ENCODE data around the gene USP7. TPM values are rescaled to one million over a fixed set of nuclear protein-coding genes. Genes with fewer than 3 reads are reported as not detected.

The USP7 gene
- total RNA-seq, 2 experiments from 2014 or later, result 46.4 to 127 TPM

GRCh38 chr16:9007177-9007794 lies 43.6 kb upstream of the USP7 start:
- intact Hi-C loops (cut with micrococcal nuclease; ENCODE audit: unreplicated experiment), result no loop called here
- TF ChIP-seq EZH2phosphoT487 (IDR thresholded peaks at IDR 0.05; ENCODE audit: borderline replicate concordance, low read depth, low read length) (no peak), CTCF (conservative IDR thresholded peaks at IDR 0.05; ENCODE audit: low read length) (no peak)
- H3K4me3 ChIP-seq (ENCODE audit: low read depth, low read length, poor library complexity, severe bottlenecking), result no peak overlapping the region

GRCh38 chr16:9004183-9004582 lies 40.5 kb upstream of the USP7 start:
- intact Hi-C loops (cut with micrococcal nuclease; ENCODE audit: unreplicated experiment), result no loop called here
- ChIA-PET POLR2A (no interaction called here), CTCF (ENCODE audit: unreplicated experiment) (interaction anchor here (0.6 kb wide), 1 partner anchor 94 kb away, joined by 4 read pairs; no protein-coding TSS in a partner anchor)
- no peak for DNase-seq (ENCODE audit: low spot score)
- H3K79me2 ChIP-seq (ENCODE audit: insufficient read depth, low read depth, low read length), result no peaks in the 10 kb centered on the region
- no peaks in the 10 kb centered on the region for H3K9me2 ChIP-seq (ENCODE audit: insufficient read depth, low read length)
- TF ChIP-seq EZH2phosphoT487 (IDR thresholded peaks at IDR 0.05; ENCODE audit: borderline replicate concordance, low read depth, low read length) (no peak), CTCF (conservative IDR thresholded peaks at IDR 0.05; ENCODE audit: low read length) (no peak)
- no peaks in the 10 kb centered on the region for H3K4me1 ChIP-seq (ENCODE audit: insufficient read depth, low read length, poor library complexity, severe bottlenecking)
- no peaks in the 10 kb centered on the region for H3K9me3 ChIP-seq (ENCODE audit: low read length)
- no peak overlapping the region for H3K4me3 ChIP-seq (ENCODE audit: low read depth, low read length, poor library complexity, severe bottlenecking)
- H2AFZ ChIP-seq (ENCODE audit: low read length), result no peak overlapping the region
- no peaks in the 10 kb centered on the region for H4K20me1 ChIP-seq (ENCODE audit: insufficient read depth, low read length)
- H3K27ac ChIP-seq (ENCODE audit: low read depth, low read length, poor library complexity, severe bottlenecking), result no peak overlapping the region
- H3K4me2 ChIP-seq (ENCODE audit: low read length), result no peak overlapping the region
- BruUV-seq (replicated peaks), result no TSS peak
- no peaks in the 10 kb centered on the region for H3K36me3 ChIP-seq (ENCODE audit: insufficient read depth, low read length)

More at GRCh38 chr16:9007177-9007794, 43.6 kb upstream of the USP7 start:
- H3K9me2 ChIP-seq (ENCODE audit: insufficient read depth, low read length), result no peaks in the 10 kb centered on the region
- H4K20me1 ChIP-seq (ENCODE audit: insufficient read depth, low read length), result no peaks in the 10 kb centered on the region
- no peak overlapping the region for H2AFZ ChIP-seq (ENCODE audit: low read length)
- ChIA-PET CTCF (ENCODE audit: unreplicated experiment) (interaction anchor here (0.6 to 1.0 kb wide), 2 partner anchors 24 to 71 kb away, joined by 3 to 4 read pairs; no protein-coding TSS in a partner anchor), POLR2A (interaction anchor here (1.3 kb wide), 1 partner anchor 71 kb away, joined by 3 read pairs; no protein-coding TSS in a partner anchor)
- H3K4me2 ChIP-seq (ENCODE audit: low read length), result no peak overlapping the region
- H3K27ac ChIP-seq (ENCODE audit: low read depth, low read length, poor library complexity, severe bottlenecking), result no peak overlapping the region
- BruUV-seq (replicated peaks), result no TSS peak
- H3K79me2 ChIP-seq (ENCODE audit: insufficient read depth, low read depth, low read length), result no peaks in the 10 kb centered on the region
- no peaks in the 10 kb centered on the region for H3K4me1 ChIP-seq (ENCODE audit: insufficient read depth, low read length, poor library complexity, severe bottlenecking)
- DNase-seq (ENCODE audit: low spot score), result no peak
- no peaks in the 10 kb centered on the region for H3K9me3 ChIP-seq (ENCODE audit: low read length)
- H3K36me3 ChIP-seq (ENCODE audit: insufficient read depth, low read length), result no peaks in the 10 kb centered on the region

- no TSS peak for BruUV-seq (replicated peaks)
- no peak overlapping the region for H2AFZ ChIP-seq (ENCODE audit: low read length)
- no peaks in the 10 kb centered on the region for H3K4me1 ChIP-seq (ENCODE audit: insufficient read depth, low read length, poor library complexity, severe bottlenecking)
- ChIA-PET CTCF (ENCODE audit: unreplicated experiment) (interaction anchor here (0.6 kb wide), 1 partner anchor 93 kb away, joined by 4 read pairs; no protein-coding TSS in a partner anchor), POLR2A (interaction anchor here (0.6 kb wide), 1 partner anchor 10 kb away, joined by 4 read pairs; no protein-coding TSS in a partner anchor)
- H3K79me2 ChIP-seq (ENCODE audit: insufficient read depth, low read depth, low read length), result no peaks in the 10 kb centered on the region
- TF ChIP-seq CTCF (conservative IDR thresholded peaks at IDR 0.05; ENCODE audit: low read length) (no peak), EZH2phosphoT487 (IDR thresholded peaks at IDR 0.05; ENCODE audit: borderline replicate concordance, low read depth, low read length) (no peak)
- no peaks in the 10 kb centered on the region for H4K20me1 ChIP-seq (ENCODE audit: insufficient read depth, low read length)
- H3K4me2 ChIP-seq (ENCODE audit: low read length), result no peak overlapping the region
- H3K27ac ChIP-seq (ENCODE audit: low read depth, low read length, poor library complexity, severe bottlenecking), result no peak overlapping the region
- intact Hi-C loops (cut with micrococcal nuclease; ENCODE audit: unreplicated experiment), result no loop called here
- no peaks in the 10 kb centered on the region for H3K36me3 ChIP-seq (ENCODE audit: insufficient read depth, low read length)
- H3K4me3 ChIP-seq (ENCODE audit: low read depth, low read length, poor library complexity, severe bottlenecking), result no peak overlapping the region
- no peaks in the 10 kb centered on the region for H3K9me3 ChIP-seq (ENCODE audit: low read length)
- DNase-seq (ENCODE audit: low spot score), result no peak
- no peaks in the 10 kb centered on the region for H3K9me2 ChIP-seq (ENCODE audit: insufficient read depth, low read length)
These were observed 40.1 kb upstream of the USP7 start for GRCh38 chr16:9003763-9004162.

Data from OCI-LY7 (cell line).